Type B pancreatic cell (in vitro differentiated cells): ENCODE data around the gene MYH7. TPM values are rescaled to one million over a fixed set of nuclear protein-coding genes. Genes with fewer than 3 reads are reported as not detected.
"Not testable (repeated sequence)": the region's sequence is repeated elsewhere in the genome, so short reads cannot be mapped to it uniquely, and the experiment has no call there.

Source experiments
- DNase-seq: peaks from one replicate; pipeline ENCODE4 v3.0.0; 2021; ENCODE audit warnings: mixed read lengths; ENCODE audit not compliant: unreplicated experiment; ENCODE audit errors: extremely low spot score
- H3K27ac Mint-ChIP-seq: 2 replicates; pipeline ENCODE4 v1.8.0; 2021; ENCODE audit warnings: mild to moderate bottlenecking, mixed read lengths
- H3K27me3 Mint-ChIP-seq: 2 replicates; pipeline ENCODE4 v1.8.0; 2021; ENCODE audit warnings: mixed read lengths
- H3K36me3 Mint-ChIP-seq: 2 replicates; pipeline ENCODE4 v1.8.0; 2021; ENCODE audit warnings: mixed read lengths
- H3K4me1 Mint-ChIP-seq: one replicate; pipeline ENCODE4 v1.8.0; 2021; ENCODE audit warnings: mixed read lengths; ENCODE audit not compliant: unreplicated experiment
- H3K4me3 Mint-ChIP-seq: 2 replicates; pipeline ENCODE4 v1.8.0; 2021; ENCODE audit warnings: mild to moderate bottlenecking, mixed read lengths
- H3K9me3 Mint-ChIP-seq: 2 replicates; pipeline ENCODE4 v1.8.0; 2021; ENCODE audit warnings: mixed read lengths
- total RNA-seq: library from RNA; stranded (reverse); gene quantifications from 2 replicates; pipeline ENCODE4 v1.2.1, GENCODE V29; 2021; ENCODE audit warnings: low replicate concordance
- TF ChIP-seq, protein P1 (sequence below): fragments of 200-600 bp; sonication (generic); conservative IDR thresholded peaks from 2 replicates; pipeline ENCODE4 v1.5.0; 2021; ENCODE audit warnings: antibody characterized with exemption, mild to moderate bottlenecking

The MYH7 gene
- total RNA-seq, 1 donor from 2014 or later = 0.14 TPM

DNA sequence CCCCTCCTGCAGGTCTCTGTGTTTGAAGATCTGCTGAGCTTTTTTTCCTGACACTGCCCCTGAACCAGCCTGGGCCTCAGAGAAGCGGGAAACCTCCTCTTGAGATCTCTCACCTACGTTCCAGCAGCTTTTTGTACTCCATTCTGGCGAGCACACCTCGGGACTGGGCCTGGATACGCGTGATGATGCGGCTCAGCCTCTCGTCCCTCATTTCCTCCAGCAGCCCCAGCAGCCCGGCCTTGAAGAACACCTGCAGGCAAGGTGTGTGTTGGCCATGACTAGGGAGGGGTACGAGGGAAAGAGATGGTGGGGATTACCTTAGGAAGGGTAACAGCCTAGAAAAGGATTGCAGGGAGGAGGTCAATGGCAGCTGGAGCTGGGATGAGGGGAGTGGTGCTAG lies 10.3 kb downstream of the MYH7 start:
- no peak overlapping the region for H3K27ac Mint-ChIP-seq
- H3K9me3 Mint-ChIP-seq = no peaks in the 10 kb centered on the region
- DNase-seq = no peak
- TF ChIP-seq, protein P1, sequence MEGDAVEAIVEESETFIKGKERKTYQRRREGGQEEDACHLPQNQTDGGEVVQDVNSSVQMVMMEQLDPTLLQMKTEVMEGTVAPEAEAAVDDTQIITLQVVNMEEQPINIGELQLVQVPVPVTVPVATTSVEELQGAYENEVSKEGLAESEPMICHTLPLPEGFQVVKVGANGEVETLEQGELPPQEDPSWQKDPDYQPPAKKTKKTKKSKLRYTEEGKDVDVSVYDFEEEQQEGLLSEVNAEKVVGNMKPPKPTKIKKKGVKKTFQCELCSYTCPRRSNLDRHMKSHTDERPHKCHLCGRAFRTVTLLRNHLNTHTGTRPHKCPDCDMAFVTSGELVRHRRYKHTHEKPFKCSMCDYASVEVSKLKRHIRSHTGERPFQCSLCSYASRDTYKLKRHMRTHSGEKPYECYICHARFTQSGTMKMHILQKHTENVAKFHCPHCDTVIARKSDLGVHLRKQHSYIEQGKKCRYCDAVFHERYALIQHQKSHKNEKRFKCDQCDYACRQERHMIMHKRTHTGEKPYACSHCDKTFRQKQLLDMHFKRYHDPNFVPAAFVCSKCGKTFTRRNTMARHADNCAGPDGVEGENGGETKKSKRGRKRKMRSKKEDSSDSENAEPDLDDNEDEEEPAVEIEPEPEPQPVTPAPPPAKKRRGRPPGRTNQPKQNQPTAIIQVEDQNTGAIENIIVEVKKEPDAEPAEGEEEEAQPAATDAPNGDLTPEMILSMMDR = no peak
- no peaks in the 10 kb centered on the region for H3K36me3 Mint-ChIP-seq
- peaks cover 26% of the 10 kb centered on the region for H3K27me3 Mint-ChIP-seq
- no peaks in the 10 kb centered on the region for H3K4me1 Mint-ChIP-seq
- H3K4me3 Mint-ChIP-seq = no peak overlapping the region

DNA sequence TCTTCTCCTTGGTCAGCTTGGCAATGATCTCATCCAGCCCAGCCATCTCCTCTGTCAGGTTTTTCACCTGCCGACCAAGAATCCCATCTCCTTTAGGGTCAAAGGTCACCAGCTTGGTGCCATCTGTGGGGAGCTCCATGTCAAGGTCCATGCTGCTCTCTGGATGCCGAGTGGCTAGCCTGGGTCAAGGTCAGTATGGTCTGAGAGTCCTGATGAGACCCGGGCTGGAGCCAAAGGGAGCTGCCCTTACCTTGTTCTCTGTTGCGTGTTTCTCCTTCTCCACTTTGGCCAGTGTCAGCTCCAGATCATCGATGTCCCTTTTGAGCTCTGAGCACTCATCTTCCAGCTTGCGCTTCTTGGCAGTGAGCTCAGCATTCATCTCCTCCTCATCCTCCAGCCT lies 11.8 kb downstream of the MYH7 start:
- TF ChIP-seq, protein P1 = no peak
- Mint-ChIP-seq H3K4me3 (no peak overlapping the region), H3K4me1 (no peaks in the 10 kb centered on the region), H3K27me3 (peaks cover 22% of the 10 kb centered on the region), H3K27ac (no peak overlapping the region), H3K9me3 (no peaks in the 10 kb centered on the region), H3K36me3 (no peaks in the 10 kb centered on the region)
- DNase-seq = no peak

DNA sequence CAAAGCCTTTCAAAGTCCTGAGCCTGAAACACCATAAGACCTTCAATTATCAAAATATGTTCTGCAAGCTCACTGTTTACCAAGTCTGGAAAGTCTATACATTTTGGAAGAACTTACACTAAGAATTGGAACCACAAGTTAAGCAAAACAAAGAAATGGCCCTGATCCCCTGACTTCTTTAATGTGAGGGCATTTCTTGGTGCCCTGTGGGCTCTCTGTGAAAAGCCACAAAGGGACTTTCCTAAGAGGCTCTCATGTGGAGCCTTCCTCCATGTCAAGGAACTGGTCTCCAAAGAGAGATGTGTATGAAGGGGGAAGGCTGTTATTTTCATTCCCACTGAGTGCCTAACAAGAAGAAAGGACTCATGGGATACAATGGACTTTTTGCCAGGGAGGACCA lies 13.9 kb downstream of the MYH7 start:
- peaks cover 19% of the 10 kb centered on the region for H3K27me3 Mint-ChIP-seq
- H3K9me3 Mint-ChIP-seq = no peaks in the 10 kb centered on the region

DNA sequence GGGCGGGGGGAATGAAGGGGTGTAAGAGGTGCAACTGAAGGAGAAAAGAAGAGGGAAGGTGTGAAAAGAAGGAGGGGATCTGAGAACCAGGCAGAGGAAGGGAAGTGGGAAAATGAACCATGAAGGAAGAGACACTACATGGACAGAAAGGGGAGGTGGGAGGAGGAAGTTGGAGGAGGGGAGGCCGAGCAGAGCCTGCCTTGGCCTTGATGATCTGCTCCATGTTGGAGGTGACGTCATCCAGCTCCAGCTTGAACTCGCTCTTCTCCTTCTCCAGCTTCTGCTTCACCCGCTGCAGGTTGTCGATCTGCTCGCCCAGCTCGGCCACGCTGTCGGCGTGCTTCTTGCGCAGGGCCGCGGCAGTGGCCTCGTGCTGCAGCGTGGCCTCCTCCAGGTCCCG lies 15.8 kb downstream of the MYH7 start:
- not testable (repeated sequence) for H3K4me3 Mint-ChIP-seq, H3K27ac Mint-ChIP-seq, H3K36me3 Mint-ChIP-seq, H3K4me1 Mint-ChIP-seq, H3K9me3 Mint-ChIP-seq, DNase-seq
- peaks cover 13% of the 10 kb centered on the region for H3K27me3 Mint-ChIP-seq

More for the DNA sequence above, 13.9 kb downstream of the MYH7 start:
- Mint-ChIP-seq H3K27ac (no peak overlapping the region), H3K36me3 (no peaks in the 10 kb centered on the region), H3K4me3 (no peak overlapping the region), H3K4me1 (no peaks in the 10 kb centered on the region)
- no peak for DNase-seq
- TF ChIP-seq, protein P1 = no peak

GRCh38 chr14:23418021-23418420 lies 17.4 kb downstream of the MYH7 start:
- peaks cover 5% of the 10 kb centered on the region for H3K4me1 Mint-ChIP-seq
- no peaks in the 10 kb centered on the region for H3K9me3 Mint-ChIP-seq
- H3K27ac Mint-ChIP-seq = no peak overlapping the region
- peaks cover 7% of the 10 kb centered on the region for H3K27me3 Mint-ChIP-seq
- TF ChIP-seq, protein P1 = no peak
- H3K4me3 Mint-ChIP-seq = no peak overlapping the region
- no peak for DNase-seq
- H3K36me3 Mint-ChIP-seq = no peaks in the 10 kb centered on the region

GRCh38 chr14:23417269-23417668 lies 18.2 kb downstream of the MYH7 start:
- not testable (repeated sequence) for H3K4me1 Mint-ChIP-seq, H3K27ac Mint-ChIP-seq, DNase-seq, H3K27me3 Mint-ChIP-seq, H3K4me3 Mint-ChIP-seq, H3K9me3 Mint-ChIP-seq, H3K36me3 Mint-ChIP-seq

- Mint-ChIP-seq H3K36me3 (no peaks in the 10 kb centered on the region), H3K27ac (no peak overlapping the region), H3K27me3 (peaks cover 6% of the 10 kb centered on the region), H3K4me3 (no peak overlapping the region), H3K4me1 (peaks cover 5% of the 10 kb centered on the region), H3K9me3 (no peaks in the 10 kb centered on the region)
- TF ChIP-seq, protein P1 = no peak
- no peak for DNase-seq
These were observed 18.7 kb downstream of the MYH7 start for GRCh38 chr14:23416801-23417200.
